T47D (cell line): ENCODE results near the gene SKIDA1.

Experiments used
- DNase-seq, 2 experiments: peaks; one replicate each; pipeline versions ENCODE4 v3.0.0 to v3.0.0-alpha.2; 2011 to 2012; ENCODE audit warnings: low read depth in 1 of 2, low spot score in 1 of 2
- JUND ChIP-seq: IDR thresholded peaks from 2 replicates; pipeline ENCODE4 v1.6.1; 2012; ENCODE audit warnings: low read depth
- in situ Hi-C: cut with HindIII; loops from 2 replicates; pipeline ENCODE4 v1.10.0; 2016; ENCODE audit warnings: low sequenced_read_pairs, low pct_unique_long_range_greater_than_20kb

Gene SKIDA1

GRCh38 chr10:21510241-21511094 is 15.0 kb downstream of the SKIDA1 start:
- in situ Hi-C loops: no loop called here
- TF ChIP-seq JUND: no peak
- DNase-seq: no peak

- TF ChIP-seq JUND: no peak
- in situ Hi-C loops: no loop called here
- DNase-seq: no peak
These were observed 15.9 kb downstream of the SKIDA1 start for GRCh38 chr10:21509341-21510240.

- in situ Hi-C loops: no loop called here
- DNase-seq: no peak
- no peak for TF ChIP-seq JUND
These were observed 16.7 kb downstream of the SKIDA1 start for GRCh38 chr10:21508706-21509331.

- in situ Hi-C loops: no loop called here
- no peak for DNase-seq
- TF ChIP-seq JUND: no peak
These were observed 18.3 kb downstream of the SKIDA1 start for GRCh38 chr10:21507150-21507549.

GRCh38 chr10:21506351-21506750 is 19.1 kb downstream of the SKIDA1 start:
- in situ Hi-C loops: no loop called here
- TF ChIP-seq JUND: no peak
- DNase-seq: no peak

GRCh38 chr10:21505711-21506278 is 19.7 kb downstream of the SKIDA1 start:
- no peak for DNase-seq
- in situ Hi-C loops: no loop called here
- TF ChIP-seq JUND: no peak

- DNase-seq: no peak
- TF ChIP-seq JUND: no peak
- in situ Hi-C loops: no loop called here
These were observed 21.9 kb downstream of the SKIDA1 start for GRCh38 chr10:21503542-21503941.

GRCh38 chr10:21502348-21502740 is 23.1 kb downstream of the SKIDA1 start:
- no peak for TF ChIP-seq JUND
- in situ Hi-C loops: no loop called here
- no peak for DNase-seq

GRCh38 chr10:21501731-21502347 is 23.6 kb downstream of the SKIDA1 start:
- TF ChIP-seq JUND: no peak
- in situ Hi-C loops: no loop called here
- no peak for DNase-seq

GRCh38 chr10:21501091-21501490 is 24.4 kb downstream of the SKIDA1 start:
- in situ Hi-C loops: no loop called here
- TF ChIP-seq JUND: no peak
- no peak for DNase-seq

- in situ Hi-C loops: no loop called here
- no peak for DNase-seq
- TF ChIP-seq JUND: no peak
These were observed 24.9 kb downstream of the SKIDA1 start for GRCh38 chr10:21500578-21500910.

GRCh38 chr10:21499701-21500577 is 25.5 kb downstream of the SKIDA1 start:
- DNase-seq: no peak
- in situ Hi-C loops: no loop called here
- no peak for TF ChIP-seq JUND
